Vagina (tissue), 2 donors: ENCODE data around the gene TEAD1.

ENCODE experiments used
- CTCF ChIP-seq, 3 experiments: fragments of 450-650 bp in 2 of 3; fragments of 200-600 bp in 1 of 3; sonication (generic) in 1 of 3; IDR thresholded peaks; one replicate each; pipeline ENCODE4 v1.5.1; 2017 to 2019; ENCODE audit warnings: antibody characterized with exemption in 3 of 3, mild to moderate bottlenecking in 2 of 3, moderate library complexity in 2 of 3
- POLR2A ChIP-seq, 2 donors: fragments of 450-650 bp; IDR thresholded peaks; one replicate each; pipeline ENCODE4 v1.6.1; 2017; ENCODE audit warnings: antibody characterized with exemption in 2 of 2, mild to moderate bottlenecking in 2 of 2, moderate library complexity in 2 of 2
- POLR2AphosphoS5 ChIP-seq, 2 donors: sonication (generic); formaldehyde crosslinking; IDR thresholded peaks; one replicate each; pipeline ENCODE4 v1.9.0; 2017; ENCODE audit warnings: antibody characterized with exemption in 2 of 2, mild to moderate bottlenecking in 2 of 2, low read depth in 1 of 2; ENCODE audit not compliant: insufficient read depth in 1 of 2

GRCh38 chr11:12640926-12641849 is 33.0 kb upstream of the TEAD1 start:
- no peak for TF ChIP-seq CTCF (IDR thresholded peaks at IDR 0.05)
- no peak for TF ChIP-seq POLR2AphosphoS5 (IDR thresholded peaks at IDR 0.05; ENCODE audit: insufficient read depth in 1 of 2, low read depth in 1 of 2)
- TF ChIP-seq POLR2A (IDR thresholded peaks at IDR 0.05): no peak
